Right atrium auricular region (tissue), 2 donors: ENCODE data around the gene DNAAF2. TPM values are rescaled to one million over a fixed set of nuclear protein-coding genes. Genes with fewer than 3 reads are reported as not detected.
A peak's percentile ranks its signal among the peaks of the same experiment; 100 is the strongest.

Experiments used
- DNase-seq: peaks from one replicate; pipeline ENCODE4 v3.0.0-alpha.2; 2019; ENCODE audit warnings: low spot score
- H3K27ac ChIP-seq, 2 donors: fragments of 200-600 bp; sonication (generic); 1 replicate in 1 of 2; 2 replicates in 1 of 2; pipeline ENCODE4 v1.5.1; 2016 to 2019
- H3K27me3 ChIP-seq, 2 donors: fragments of 200-600 bp; sonication (generic); one replicate each; pipeline versions ENCODE4 v1.5.1 to v1.6.0; 2017 to 2019
- H3K36me3 ChIP-seq: fragments of 200-600 bp; sonication (generic); one replicate; pipeline ENCODE4 v1.5.1; 2016
- H3K4me1 ChIP-seq, 2 donors: fragments of 200-600 bp; sonication (generic); one replicate each; pipeline versions ENCODE4 v1.5.1 to v1.6.0; 2017 to 2019
- H3K4me3 ChIP-seq, 2 donors: fragments of 200-600 bp; sonication (generic); 1 replicate in 1 of 2; 2 replicates in 1 of 2; pipeline ENCODE4 v1.5.1; 2017 to 2019; ENCODE audit warnings: mild to moderate bottlenecking in 1 of 2, moderate library complexity in 1 of 2
- H3K9me3 ChIP-seq, 2 donors: fragments of 200-600 bp; sonication (generic); one replicate each; pipeline ENCODE4 v1.5.1; 2019
- total RNA-seq, 2 donors: library from RNA; depleted of rRNA; stranded (reverse); fragments of >200 nt; gene quantifications; one replicate each; pipeline ENCODE4 v1.1.0, GENCODE V29; 2016
- TF ChIP-seq, protein P1 (sequence below), 2 donors: fragments of 200-600 bp; sonication (generic); IDR thresholded peaks; one replicate each; pipeline ENCODE4 v1.5.1; 2019; ENCODE audit warnings: antibody characterized with exemption in 2 of 2

Gene DNAAF2
- total RNA-seq, 2 donors from 2014 or later, result 6.3 to 8.9 TPM

DNA sequence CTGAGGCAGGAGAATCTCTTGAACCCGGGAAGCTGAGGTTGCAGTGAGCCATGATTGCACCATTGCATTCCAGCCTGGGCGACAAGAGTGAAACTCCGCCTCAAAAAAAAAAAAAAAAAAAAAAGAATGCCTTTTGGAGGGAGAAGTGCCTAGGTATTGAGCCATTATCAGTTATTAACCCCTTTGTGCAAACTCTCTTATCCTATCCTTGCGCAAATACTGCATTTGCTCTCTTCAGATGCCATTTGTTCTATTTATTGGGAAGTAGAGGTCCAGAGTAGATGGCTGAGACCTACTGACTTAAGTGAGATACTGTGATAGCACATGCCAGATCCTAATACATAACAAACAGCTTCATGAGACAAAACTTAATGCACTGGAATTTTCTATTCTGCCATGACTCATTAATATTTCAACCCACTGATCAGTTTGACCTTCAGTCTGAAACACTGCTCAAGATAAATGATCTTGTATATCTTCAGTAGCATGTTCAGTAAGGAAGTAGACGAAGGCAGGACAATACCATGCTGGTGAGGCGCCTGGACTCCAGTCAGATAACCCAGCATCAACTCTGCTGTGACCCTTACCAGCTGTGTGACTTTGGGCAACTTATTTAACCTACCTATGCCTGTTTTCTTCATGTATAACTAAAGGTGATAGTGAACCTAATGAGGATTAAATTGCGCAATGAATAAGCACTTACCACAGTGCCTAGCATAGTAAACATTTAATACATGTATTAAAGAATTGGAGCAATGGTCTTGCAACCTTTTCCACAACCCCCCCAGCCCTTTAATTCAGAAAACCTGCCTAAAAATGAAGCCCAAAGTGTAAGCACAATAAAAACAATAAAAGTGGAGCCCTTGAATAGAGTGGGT lies 5.7 kb upstream of the DNAAF2 start:
- no peak for DNase-seq
- H3K4me3 ChIP-seq, result no peak overlapping the region
- H3K4me1 ChIP-seq, result peaks cover 0 to 41% of the 10 kb centered on the region in 2 donors
- H3K9me3 ChIP-seq, result no peaks in the 10 kb centered on the region
- TF ChIP-seq, protein P1, sequence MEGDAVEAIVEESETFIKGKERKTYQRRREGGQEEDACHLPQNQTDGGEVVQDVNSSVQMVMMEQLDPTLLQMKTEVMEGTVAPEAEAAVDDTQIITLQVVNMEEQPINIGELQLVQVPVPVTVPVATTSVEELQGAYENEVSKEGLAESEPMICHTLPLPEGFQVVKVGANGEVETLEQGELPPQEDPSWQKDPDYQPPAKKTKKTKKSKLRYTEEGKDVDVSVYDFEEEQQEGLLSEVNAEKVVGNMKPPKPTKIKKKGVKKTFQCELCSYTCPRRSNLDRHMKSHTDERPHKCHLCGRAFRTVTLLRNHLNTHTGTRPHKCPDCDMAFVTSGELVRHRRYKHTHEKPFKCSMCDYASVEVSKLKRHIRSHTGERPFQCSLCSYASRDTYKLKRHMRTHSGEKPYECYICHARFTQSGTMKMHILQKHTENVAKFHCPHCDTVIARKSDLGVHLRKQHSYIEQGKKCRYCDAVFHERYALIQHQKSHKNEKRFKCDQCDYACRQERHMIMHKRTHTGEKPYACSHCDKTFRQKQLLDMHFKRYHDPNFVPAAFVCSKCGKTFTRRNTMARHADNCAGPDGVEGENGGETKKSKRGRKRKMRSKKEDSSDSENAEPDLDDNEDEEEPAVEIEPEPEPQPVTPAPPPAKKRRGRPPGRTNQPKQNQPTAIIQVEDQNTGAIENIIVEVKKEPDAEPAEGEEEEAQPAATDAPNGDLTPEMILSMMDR (IDR thresholded peaks at IDR 0.05), result no peak
- peak overlapping the region in 1 of 2 donors; percentile 67 for H3K27ac ChIP-seq
- H3K36me3 ChIP-seq, result peaks cover 5% of the 10 kb centered on the region
- H3K27me3 ChIP-seq, result no peaks in the 10 kb centered on the region

DNA sequence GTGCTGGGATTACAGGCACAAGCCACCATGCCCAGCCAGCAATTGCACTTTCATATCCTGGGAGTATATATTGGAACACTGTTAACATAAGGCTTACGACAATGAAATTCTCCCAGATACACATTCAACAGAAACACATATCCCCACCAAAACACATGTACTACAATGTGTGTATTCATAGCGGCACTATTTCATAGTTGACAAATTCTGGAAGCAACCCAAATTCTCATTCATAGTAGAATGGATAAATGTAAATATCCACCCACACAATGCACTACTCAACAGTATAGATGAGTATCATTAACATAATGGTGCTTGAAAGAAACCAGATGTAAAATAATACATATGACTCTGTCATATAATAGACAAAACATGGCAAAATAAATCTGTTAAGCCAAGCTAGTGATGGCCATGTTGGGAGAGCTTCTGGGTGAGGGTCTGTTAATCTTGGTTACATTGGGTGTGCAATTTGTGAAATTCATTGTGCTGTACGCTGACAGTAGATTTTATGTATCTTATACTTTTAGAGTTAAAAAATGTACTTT lies 2.6 kb upstream of the DNAAF2 start:
- H3K9me3 ChIP-seq, result no peaks in the 10 kb centered on the region
- TF ChIP-seq, protein P1 (IDR thresholded peaks at IDR 0.05), result no peak
- peaks cover 0 to 51% of the 10 kb centered on the region in 2 donors for H3K4me1 ChIP-seq

DNA sequence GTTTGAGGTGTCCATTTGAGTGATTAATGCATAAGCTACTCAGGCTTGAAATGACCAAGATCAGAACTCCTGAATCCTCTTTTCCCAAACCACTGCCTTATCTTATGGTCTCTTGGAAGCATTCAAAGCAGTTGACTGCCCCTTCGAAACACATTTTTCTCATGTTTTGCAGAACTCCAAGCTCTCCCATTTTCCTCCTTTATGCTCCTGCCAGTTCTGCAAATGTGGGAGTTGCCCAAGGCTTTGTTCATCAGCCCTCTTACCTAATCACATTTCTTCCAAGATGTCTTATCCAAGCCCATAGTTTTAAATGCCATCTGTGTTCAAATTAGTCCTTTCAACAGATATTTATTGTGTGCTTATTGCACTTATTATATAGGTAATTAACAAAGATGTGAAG lies 1.8 kb upstream of the DNAAF2 start:
- DNase-seq, result no peak
- no peak overlapping the region for H3K27ac ChIP-seq
- H3K9me3 ChIP-seq, result no peaks in the 10 kb centered on the region
- peaks cover 5% of the 10 kb centered on the region for H3K36me3 ChIP-seq
- H3K27me3 ChIP-seq, result no peaks in the 10 kb centered on the region
- H3K4me1 ChIP-seq, result peaks cover 0 to 50% of the 10 kb centered on the region in 2 donors
- TF ChIP-seq, protein P1 (IDR thresholded peaks at IDR 0.05), result no peak
- no peak overlapping the region for H3K4me3 ChIP-seq

More for the DNA sequence above, 2.6 kb upstream of the DNAAF2 start:
- no peak for DNase-seq
- H3K4me3 ChIP-seq, result no peak overlapping the region
- peaks cover 5% of the 10 kb centered on the region for H3K36me3 ChIP-seq
- no peak overlapping the region for H3K27ac ChIP-seq
- no peaks in the 10 kb centered on the region for H3K27me3 ChIP-seq

DNA sequence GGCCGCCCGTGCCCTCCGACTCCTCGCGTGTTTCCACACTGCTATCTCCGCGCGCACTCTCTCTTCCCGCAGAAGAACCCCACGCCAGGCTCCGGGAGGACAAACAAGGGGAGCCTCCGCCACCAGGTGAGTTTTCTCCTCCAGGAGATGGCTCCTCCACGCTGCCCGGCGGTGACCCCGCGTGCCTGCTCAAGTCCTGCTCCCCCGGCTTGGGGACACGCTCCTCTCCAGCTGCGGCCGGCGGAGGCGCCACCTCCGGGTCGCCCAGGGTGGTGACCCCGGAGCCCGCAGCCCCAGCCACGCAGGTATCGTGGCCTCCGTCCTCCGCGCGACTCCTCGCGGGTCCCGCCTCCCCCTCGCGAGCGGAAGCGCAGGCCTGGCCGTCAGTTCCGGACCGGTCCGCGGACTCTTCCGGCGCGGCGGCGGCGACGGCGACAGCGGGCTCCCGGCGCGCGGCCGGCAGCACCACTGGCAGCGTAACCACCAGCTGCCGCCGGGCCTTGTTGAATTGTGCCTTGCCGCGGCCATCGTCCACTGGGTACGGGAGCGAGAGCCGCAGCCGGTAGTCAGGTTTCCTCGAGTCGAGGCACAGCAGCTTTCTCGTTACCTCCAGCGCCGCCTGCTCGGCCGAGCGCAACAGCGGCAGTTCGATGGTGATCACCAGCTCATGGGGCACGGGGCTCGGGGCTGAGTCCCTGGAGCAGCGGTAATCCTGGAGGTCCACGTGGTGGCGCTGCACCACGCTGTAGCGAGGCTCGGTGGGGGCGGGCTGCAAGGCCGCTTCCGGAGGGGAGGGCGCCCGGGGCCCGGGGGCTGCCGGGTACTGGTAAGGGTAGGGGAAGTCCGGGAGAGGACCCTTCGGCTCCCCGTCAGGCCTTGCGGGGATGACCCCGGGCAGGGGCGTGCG lies 1.2 kb downstream of the DNAAF2 start:
- Histone ChIP-seq H3K36me3 (peaks cover 5% of the 10 kb centered on the region), H3K4me3 (peak overlapping the region; percentile 91 to 94), H3K27me3 (no peaks in the 10 kb centered on the region), H3K27ac (peak overlapping the region; percentile 95), H3K4me1 (peaks cover 0 to 43% of the 10 kb centered on the region in 2 donors), H3K9me3 (no peaks in the 10 kb centered on the region)
- TF ChIP-seq, protein P1 (IDR thresholded peaks at IDR 0.05), result peak; percentile 64 to 89
- peak; percentile 93 for DNase-seq

DNA sequence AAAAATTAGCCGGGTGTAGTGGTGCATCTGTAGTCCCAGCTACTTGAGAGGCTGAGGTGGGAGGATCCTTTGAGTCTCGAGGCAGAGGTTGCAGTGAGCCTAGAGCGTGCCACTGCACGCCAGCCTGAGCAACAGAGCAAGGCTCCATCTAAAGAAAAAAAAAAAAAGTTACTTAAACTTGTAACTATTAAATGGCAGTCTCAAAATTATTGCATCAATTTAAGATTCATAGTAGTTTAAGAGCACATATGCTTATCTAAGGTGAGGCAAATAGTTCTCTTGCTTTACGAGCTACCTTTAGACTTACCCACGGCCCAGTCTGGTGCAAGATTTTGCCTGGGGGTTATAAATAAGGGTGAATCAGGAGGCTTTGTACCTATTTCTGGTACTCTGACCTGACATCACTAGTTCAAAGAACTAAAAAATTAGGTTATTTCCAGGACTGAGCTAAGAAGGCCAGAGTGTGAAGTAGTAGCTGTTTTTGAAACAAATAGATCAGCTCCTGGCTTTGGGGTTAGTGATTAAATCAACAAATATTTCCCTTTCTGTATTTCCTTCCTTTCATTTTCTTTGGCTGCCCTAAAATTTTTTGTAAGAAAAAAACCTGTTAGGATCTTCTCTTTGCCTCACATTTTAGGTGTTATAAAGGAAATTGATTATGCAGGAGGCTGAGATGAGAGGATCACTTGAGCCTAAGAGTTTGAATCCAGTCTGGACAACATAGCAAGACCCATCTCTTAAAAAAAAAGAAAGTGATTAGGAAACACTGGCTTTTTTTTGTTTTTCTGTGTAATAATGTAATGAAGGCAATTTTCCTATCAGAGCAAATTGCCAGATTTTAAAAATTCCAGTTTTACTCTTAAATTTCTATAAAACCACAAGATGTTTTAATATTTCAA lies 10.9 kb downstream of the DNAAF2 start:
- H3K27me3 ChIP-seq, result no peaks in the 10 kb centered on the region
- no peak overlapping the region for H3K4me3 ChIP-seq
- peaks cover 0 to 35% of the 10 kb centered on the region in 2 donors for H3K4me1 ChIP-seq
- H3K36me3 ChIP-seq, result peaks cover 7% of the 10 kb centered on the region
- no peak overlapping the region for H3K27ac ChIP-seq
- H3K9me3 ChIP-seq, result no peaks in the 10 kb centered on the region
- TF ChIP-seq, protein P1 (IDR thresholded peaks at IDR 0.05), result no peak
- DNase-seq, result no peak
